ENCODE data around the gene CFAP119.

Gene CFAP119

GRCh38 chr16:30737794-30738648, 23.8 kb downstream of the CFAP119 start:
- no peak for DNase-seq

GRCh38 chr16:30736995-30737793, 24.7 kb downstream of the CFAP119 start:
- no peak for DNase-seq

- no peak for DNase-seq
Observed at GRCh38 chr16:30731411-30731810, 30.5 kb downstream of the CFAP119 start.

- DNase-seq: peak in 1 of 2 donors; percentile 15
Observed at GRCh38 chr16:30728899-30729672, 32.8 kb downstream of the CFAP119 start.

- no peak for DNase-seq
Observed at GRCh38 chr16:30728321-30728720, 33.5 kb downstream of the CFAP119 start.

- DNase-seq: no peak
Observed at GRCh38 chr16:30725418-30725792, 36.5 kb downstream of the CFAP119 start.

- peak; percentile 12 to 44 for DNase-seq
Observed at GRCh38 chr16:30724641-30725417, 37.0 kb downstream of the CFAP119 start.

- DNase-seq: no peak
Observed at GRCh38 chr16:30723725-30724355, 38.0 kb downstream of the CFAP119 start.

- DNase-seq: no peak
Observed at GRCh38 chr16:30722916-30723315, 38.9 kb downstream of the CFAP119 start.

GRCh38 chr16:30722443-30722842, 39.4 kb downstream of the CFAP119 start:
- DNase-seq: no peak

- no peak for DNase-seq
Observed at GRCh38 chr16:30721606-30722005, 40.3 kb downstream of the CFAP119 start.

- no peak for DNase-seq
Observed at GRCh38 chr16:30721167-30721566, 40.7 kb downstream of the CFAP119 start.

GRCh38 chr16:30720694-30721093, 41.2 kb downstream of the CFAP119 start:
- DNase-seq: no peak

GRCh38 chr16:30720086-30720485, 41.8 kb downstream of the CFAP119 start:
- DNase-seq: no peak

GRCh38 chr16:30715750-30716445, 46.0 kb downstream of the CFAP119 start:
- DNase-seq: peak; percentile 52 to 62

- no peak for DNase-seq
Observed at GRCh38 chr16:30711712-30712111, 50.1 kb downstream of the CFAP119 start.

- no peak for DNase-seq
Observed at GRCh38 chr16:30710971-30711370, 50.9 kb downstream of the CFAP119 start.

Data from CD4-positive, alpha-beta T cell treated with Interferon alpha-2 for 1 hour (primary cell).